HG02981 (cell line): ENCODE results near the gene SLC37A4.
"Not testable (repeated sequence)": the region's sequence is repeated elsewhere in the genome, so short reads cannot be mapped to it uniquely, and the experiment has no call there.

Source experiments
- ATAC-seq: cut with Tn5 transposase; IDR thresholded peaks from one replicate; pipeline ENCODE4 v1.9.1; 2021; ENCODE audit warnings: mild to moderate bottlenecking, moderate library complexity; ENCODE audit not compliant: unreplicated experiment

The SLC37A4 gene

GRCh38 chr11:119030329-119031047 lies at the start of gene SLC37A4:
Gene SLC37A4, minus strand, starts transcription at chr11:119030877.
- peak; percentile 79 for ATAC-seq

- ATAC-seq = no peak
Measured at GRCh38 chr11:119078675-119079420, 48.2 kb upstream of the SLC37A4 start.

GRCh38 chr11:119077839-119078238 lies 47.2 kb upstream of the SLC37A4 start:
- ATAC-seq = no peak

GRCh38 chr11:119067371-119068222 lies 36.9 kb upstream of the SLC37A4 start, which contains the start of gene VPS11:
Gene VPS11, plus strand, starts transcription at chr11:119067818. Its CDS starts 6 bp downstream, at chr11:119067824.
- ATAC-seq = peak; percentile 94

GRCh38 chr11:119065369-119065768 lies 34.7 kb upstream of the SLC37A4 start:
- no peak for ATAC-seq

- no peak for ATAC-seq
Measured at GRCh38 chr11:119062779-119063178, 32.1 kb upstream of the SLC37A4 start.

- ATAC-seq = no peak
Measured at GRCh38 chr11:119061256-119061655, 30.6 kb upstream of the SLC37A4 start.

GRCh38 chr11:119059128-119059527 lies 28.5 kb upstream of the SLC37A4 start:
- ATAC-seq = not testable (repeated sequence)

GRCh38 chr11:119057000-119057769 lies 26.5 kb upstream of the SLC37A4 start, which contains the start of gene HYOU1:
Gene HYOU1, minus strand, starts transcription at chr11:119057205. Its CDS starts 1,045 bp downstream, at chr11:119056160.
- ATAC-seq = peak; percentile 92

- peak; percentile 2 for ATAC-seq
Measured at GRCh38 chr11:119056421-119056999, 25.8 kb upstream of the SLC37A4 start.

GRCh38 chr11:119055901-119056300 lies 25.2 kb upstream of the SLC37A4 start:
- no peak for ATAC-seq

- ATAC-seq = no peak
Measured at GRCh38 chr11:119054418-119054817, 23.7 kb upstream of the SLC37A4 start.

- ATAC-seq = no peak
Measured at GRCh38 chr11:119052163-119052814, 21.6 kb upstream of the SLC37A4 start.

- peak; percentile 40 for ATAC-seq
Measured at GRCh38 chr11:119051440-119052162, 20.9 kb upstream of the SLC37A4 start.

- no peak for ATAC-seq
Measured at GRCh38 chr11:119049081-119049480, 18.4 kb upstream of the SLC37A4 start.

- ATAC-seq = no peak
Measured at GRCh38 chr11:119048644-119049043, 18.0 kb upstream of the SLC37A4 start.

GRCh38 chr11:119047205-119047604 lies 16.5 kb upstream of the SLC37A4 start:
- no peak for ATAC-seq

- no peak for ATAC-seq
Measured at GRCh38 chr11:119046489-119046888, 15.8 kb upstream of the SLC37A4 start.

- ATAC-seq = no peak
Measured at GRCh38 chr11:119044708-119045107, 14.0 kb upstream of the SLC37A4 start.
